HG02588 (cell line): Measurements from ENCODE around the gene CFAP74.

Experiments
- ATAC-seq: cut with Tn5 transposase; IDR thresholded peaks from one replicate; pipeline ENCODE4 v1.9.1; 2021; ENCODE audit warnings: mild to moderate bottlenecking, moderate library complexity; ENCODE audit not compliant: unreplicated experiment

CFAP74 gene

GRCh38 chr1:1918901-1919303 is 84.7 kb downstream of the CFAP74 start, which contains the start of gene TMEM52:
TMEM52 (minus strand) TSS chr1:1919279; CDS start chr1:1919265, 14 bp downstream.
- peak; percentile 25 for ATAC-seq

DNA sequence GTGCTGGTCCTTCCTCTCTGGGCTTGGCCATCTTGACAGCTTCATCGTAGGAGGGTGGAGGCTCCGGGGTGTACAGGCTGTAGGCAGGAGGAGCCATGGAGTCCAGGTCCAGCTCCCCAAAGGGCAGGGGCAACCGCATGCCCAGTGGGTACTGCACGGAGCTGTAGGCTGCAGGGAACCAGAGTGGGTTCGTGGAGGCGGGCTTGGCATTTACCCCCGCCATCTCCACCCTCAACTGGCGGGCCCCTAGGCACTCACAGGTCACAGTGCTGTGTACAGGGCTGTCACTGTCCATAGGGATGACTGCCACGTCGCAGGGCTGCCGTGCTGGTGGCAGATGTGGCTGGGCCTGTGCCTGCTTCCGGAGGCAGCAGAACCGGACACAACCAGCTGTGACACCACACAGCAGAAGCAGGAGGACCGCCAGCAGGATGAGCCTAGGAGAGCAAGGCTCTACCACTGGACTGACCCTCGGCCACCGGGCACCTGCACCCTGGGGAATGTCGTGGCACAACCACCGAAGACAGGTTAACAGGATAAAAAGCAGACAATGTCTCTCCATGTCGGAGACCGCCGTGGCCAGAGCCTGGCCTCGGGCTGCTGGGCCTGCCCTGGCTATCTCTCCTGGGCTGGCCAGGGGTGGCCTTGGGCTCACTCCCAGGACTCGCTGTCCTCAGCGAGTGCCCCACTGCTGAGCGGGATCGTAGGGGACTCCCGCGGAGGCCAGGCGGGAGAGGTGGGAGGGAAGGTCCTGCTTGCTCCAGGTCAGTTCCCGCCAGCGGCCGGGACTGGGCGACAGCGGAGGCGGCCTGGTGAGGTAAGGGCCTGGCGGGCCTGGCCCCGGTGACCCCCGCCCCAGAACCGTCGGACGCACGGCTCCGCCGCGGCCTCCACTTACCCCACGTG is 85.3 kb downstream of the CFAP74 start:
- no peak for ATAC-seq

DNA sequence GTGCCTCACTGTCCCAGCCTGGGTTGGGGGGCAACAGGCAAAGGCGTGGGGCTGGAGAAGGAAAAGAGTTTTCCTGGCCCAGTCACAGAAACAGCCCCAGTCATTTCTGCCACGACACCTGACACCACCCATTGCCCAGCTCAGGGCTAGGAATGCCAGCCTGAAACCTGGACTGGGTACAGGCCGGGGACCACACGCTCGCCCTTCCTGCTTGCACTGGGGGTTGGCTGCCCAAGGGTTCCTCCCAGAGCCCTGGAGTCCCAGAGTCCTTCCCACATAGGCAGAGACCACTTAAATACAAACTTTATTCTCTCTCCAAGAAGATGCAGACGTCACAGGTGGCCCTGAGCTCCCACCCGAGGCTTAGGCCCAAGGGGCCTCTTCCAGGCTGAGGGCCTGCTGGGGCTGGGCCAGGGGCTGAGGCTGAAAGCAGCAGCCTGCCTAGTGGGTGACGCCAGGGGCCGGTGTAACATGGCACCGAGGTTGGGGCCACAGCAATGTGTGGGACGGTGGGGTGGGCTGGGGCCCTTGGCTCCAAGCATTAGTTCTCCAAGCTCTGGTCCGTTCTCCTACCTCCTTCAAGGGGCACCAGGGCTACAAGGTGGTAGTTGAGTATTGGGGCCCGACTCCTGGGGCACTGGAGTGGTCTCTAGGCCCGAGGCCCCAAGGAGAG is 86.1 kb downstream of the CFAP74 start:
- ATAC-seq = no peak

DNA sequence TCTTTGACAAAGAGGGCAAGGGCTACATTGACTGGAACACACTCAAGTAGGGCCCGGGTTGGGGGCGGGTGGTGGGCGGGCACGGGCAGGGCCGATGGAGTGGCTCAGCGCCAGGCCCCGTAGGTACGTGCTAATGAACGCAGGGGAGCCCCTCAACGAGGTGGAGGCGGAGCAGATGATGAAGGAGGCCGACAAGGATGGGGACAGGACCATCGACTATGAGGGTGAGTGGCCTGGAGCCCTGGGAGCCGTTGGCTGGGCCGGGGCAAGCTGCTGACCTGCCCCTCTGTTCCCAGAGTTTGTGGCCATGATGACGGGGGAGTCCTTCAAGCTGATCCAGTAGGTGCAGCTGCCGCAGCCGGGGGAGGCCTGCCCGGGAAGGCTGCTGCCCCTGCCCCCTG is 86.7 kb downstream of the CFAP74 start:
- no peak for ATAC-seq

- no peak for ATAC-seq
These were observed 87.4 kb downstream of the CFAP74 start for GRCh38 chr1:1915911-1916840.

DNA sequence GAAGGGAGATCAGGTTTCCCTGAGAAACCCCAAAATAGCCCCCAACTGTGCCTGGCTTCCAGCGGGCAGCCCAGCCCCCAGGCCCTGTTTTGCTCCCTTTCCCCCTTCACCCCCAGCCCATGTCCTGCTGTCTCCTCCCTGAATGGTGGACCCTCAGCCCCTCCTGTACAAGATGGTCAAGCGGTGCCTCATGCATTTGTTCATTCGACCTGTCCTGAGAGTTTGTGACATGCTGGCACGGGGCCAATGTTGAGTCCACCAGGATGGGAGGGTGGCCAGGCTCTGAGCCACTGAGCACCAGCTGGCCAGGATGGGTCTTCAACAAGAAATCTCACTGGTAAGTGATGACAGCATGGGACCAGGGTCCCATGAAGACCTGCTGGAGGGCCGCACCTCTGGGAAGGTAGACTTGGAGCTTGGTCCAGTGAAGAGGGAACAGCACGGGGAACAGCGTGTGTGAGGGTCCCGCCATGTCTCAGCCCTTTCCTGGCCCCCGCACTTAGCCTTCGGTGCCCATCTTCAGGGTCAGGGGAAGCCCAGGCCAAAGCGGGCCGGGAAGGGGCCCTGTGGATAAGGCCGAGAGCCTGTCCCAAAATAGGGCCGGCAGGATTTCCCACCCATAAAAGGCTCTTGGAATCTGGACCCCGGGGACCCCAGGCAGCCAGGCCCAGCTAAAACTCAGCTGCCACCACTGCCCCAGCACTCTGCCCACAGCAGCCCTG is 88.5 kb downstream of the CFAP74 start, which contains the start of gene CALML6:
Gene CALML6, plus strand, starts transcription at position 290 of the 722 bp plus-strand sequence. Its CDS starts 21 bp downstream, at position 311.
- no peak for ATAC-seq

GRCh38 chr1:1914101-1914970 is 89.2 kb downstream of the CFAP74 start:
- no peak for ATAC-seq

- ATAC-seq = no peak
These were observed 92.1 kb downstream of the CFAP74 start for GRCh38 chr1:1911350-1912041.

DNA sequence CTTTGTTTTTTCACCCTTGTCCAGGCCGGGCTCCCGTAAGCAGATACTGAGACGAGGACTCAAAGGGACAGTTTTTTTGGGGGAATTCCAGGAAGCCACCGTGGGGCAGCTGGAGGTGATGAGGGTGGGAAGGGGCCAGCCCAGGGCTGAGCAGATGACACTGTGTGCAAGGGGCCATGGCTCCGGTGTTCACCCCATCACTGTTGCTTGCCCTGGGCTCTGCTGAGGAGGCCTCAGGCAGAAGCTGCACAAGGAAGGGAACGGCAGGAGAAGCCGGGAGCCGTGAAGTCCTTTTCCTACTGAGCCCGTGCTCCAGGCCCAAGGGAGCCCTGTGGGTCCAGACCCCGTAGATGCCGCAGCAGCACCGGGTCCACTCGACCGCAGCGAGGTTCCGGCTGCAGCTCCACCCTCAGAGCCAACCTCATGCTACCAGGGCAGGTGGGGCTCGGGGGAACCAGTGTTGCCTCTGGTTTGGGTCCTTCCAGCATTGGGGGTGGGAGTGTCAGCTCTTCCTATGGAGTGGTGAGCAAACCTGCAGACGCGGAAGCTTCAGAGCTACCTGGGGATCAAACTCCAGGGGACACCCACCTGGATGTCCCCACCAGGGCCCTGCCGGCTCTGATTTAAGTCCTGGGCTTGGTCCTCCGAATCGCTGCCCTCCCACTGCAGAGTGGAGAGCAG is 92.8 kb downstream of the CFAP74 start:
- ATAC-seq = no peak

DNA sequence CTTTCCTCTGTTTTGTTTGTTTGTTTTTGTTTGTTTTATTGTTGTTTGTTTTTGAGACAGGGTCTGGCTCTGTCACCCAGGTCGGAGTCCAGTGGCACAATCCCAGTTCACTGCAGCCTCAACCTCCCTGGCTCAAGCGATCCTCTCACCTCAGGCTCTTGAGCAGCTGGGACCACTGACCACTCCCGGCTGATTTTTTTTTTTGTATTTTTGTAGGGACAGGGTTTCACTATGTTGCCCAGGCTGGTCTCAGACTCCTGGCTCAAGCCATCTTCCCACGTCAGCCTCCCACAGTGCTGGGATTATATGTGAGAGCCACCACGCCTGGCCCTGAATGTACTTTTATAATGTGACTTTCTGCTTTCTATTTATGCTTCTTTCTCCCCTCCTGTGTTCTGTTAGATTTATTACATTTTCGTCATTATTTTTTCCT is 93.5 kb downstream of the CFAP74 start:
- no peak for ATAC-seq

GRCh38 chr1:1908506-1908791 is 95.1 kb downstream of the CFAP74 start:
- no peak for ATAC-seq

DNA sequence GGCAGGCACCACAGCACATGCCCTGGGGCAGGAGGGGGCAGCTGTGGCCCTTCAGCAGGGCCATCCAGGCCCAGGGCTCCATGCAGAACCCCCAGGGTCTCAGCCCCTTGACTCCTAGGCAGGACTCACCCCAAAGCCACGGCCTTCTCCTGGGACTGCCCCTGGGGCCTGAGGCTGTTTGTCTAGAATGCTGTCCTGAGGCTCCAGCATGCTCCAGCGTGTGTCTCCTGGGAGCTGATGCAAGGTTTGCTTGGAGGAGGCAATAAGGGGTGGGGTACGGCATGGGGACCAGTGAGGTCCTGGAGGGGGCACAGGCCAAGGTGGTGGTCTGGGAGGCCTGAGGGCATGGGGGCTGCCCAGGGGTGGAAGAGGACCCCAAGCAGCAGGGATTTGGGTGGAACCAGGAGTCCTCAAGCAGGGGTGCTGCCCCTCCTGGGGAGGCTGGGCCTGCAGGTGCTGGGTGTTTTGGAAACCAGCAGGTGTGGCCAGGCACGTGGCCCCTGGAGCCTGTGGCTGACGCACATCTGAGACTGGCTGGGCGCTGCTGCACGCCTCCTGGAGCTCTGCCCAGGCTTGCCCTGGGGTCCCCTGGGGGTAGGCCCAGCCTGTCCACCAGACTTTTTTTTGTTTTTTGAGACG is 96.4 kb downstream of the CFAP74 start:
- ATAC-seq = no peak

- no peak for ATAC-seq
These were observed 97.1 kb downstream of the CFAP74 start for GRCh38 chr1:1906185-1907097.

DNA sequence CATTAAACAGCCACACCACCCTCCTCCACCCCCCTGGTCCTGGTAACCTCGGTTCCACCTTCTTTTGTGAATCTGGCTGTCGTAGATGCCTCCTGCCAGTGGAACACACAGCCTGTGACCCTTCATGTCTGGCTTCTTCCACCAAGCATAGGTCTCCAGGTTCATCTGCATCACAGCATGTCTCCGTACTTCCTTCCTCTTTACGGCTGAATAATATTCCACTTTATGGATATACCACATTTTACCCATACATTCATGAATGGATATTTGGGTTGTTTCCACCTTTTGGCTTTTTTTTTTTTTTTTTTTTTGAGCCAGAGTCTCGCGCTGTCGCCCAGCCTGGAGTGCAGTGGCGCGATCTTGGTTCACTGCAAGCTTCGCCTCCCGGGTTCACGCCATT is 100.4 kb downstream of the CFAP74 start:
- ATAC-seq = no peak

DNA sequence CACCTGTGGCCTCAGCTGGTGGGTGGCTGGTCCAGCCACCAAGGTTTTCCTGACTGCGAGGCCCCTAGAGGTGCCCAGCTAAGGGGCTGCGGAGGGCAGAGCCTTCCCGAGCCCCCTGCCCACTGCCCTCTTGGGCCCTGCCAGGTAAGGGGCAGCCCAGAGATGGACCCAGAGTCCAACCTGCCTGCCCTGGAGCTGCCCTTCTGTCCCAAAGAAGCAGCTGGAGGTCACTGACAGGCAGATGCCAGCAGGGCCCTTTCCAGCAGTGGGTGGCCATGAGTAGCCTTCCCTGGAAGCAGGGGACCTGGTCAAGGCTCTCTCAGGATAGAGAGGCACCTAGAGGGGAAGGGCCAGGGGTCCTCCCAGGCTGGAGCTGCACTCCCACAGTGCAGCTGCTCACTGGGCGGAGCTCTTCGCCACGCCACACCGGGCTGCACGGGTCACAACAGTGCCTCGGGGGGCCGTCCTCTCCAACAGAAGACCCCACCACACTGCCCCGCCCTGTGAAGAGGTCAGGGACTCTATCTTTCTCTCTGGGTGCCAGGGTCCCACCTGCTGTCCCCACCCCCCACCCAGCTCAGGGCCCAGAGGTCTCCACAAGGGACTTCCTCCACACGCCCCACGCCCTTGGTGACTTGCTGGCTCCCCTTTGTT is 101.8 kb downstream of the CFAP74 start:
- no peak for ATAC-seq
